CD4-positive, alpha-beta memory T cell (primary cell): ENCODE data around the gene LPAR3. TPM values are rescaled to one million over a fixed set of nuclear protein-coding genes. Genes with fewer than 3 reads are reported as not detected.

ENCODE experiments used
- CTCF ChIA-PET: fragments of 350-600 bp; sonication (Branson Sonifier 250); formaldehyde crosslinking; loops from one replicate; lab custom pipeline; 2021; ENCODE audit warnings: inconsistent platforms; ENCODE audit not compliant: partially characterized antibody; lab: Charles Lee
- POLR2A ChIA-PET: fragments of 350-600 bp; sonication (Branson Sonifier 250); formaldehyde crosslinking; loops from one replicate; lab custom pipeline; 2021; ENCODE audit not compliant: partially characterized antibody; lab: Charles Lee
- DNase-seq, 5 donors: peaks; one replicate each; pipeline versions ENCODE4 v3.0.0 to v3.0.0-alpha.2; 2020 to 2022; ENCODE audit warnings: mixed read lengths in 1 of 5
- H3K27ac ChIP-seq: one replicate; pipeline ENCODE4 v1.7.0; 2013; ENCODE audit warnings: low read depth, low read length
- H3K27me3 ChIP-seq: 2 replicates; pipeline ENCODE4 v1.7.0; 2013; ENCODE audit warnings: mild to moderate bottlenecking, low read length, moderate library complexity; ENCODE audit not compliant: insufficient read depth
- H3K36me3 ChIP-seq: 2 replicates; pipeline ENCODE4 v1.7.0; 2013; ENCODE audit warnings: mild to moderate bottlenecking, low read length, moderate library complexity; ENCODE audit not compliant: insufficient read depth
- H3K4me1 ChIP-seq: 2 replicates; pipeline ENCODE4 v1.7.0; 2013; ENCODE audit warnings: mild to moderate bottlenecking, low read length, moderate library complexity; ENCODE audit not compliant: insufficient read depth
- H3K4me3 ChIP-seq, 2 donors: one replicate each; pipeline ENCODE4 v1.7.0; 2013; ENCODE audit warnings: low read length in 2 of 2, mild to moderate bottlenecking in 1 of 2
- H3K9me3 ChIP-seq, 2 donors: one replicate each; pipeline ENCODE4 v1.7.0; 2013; ENCODE audit warnings: low read length in 2 of 2, control low read depth in 1 of 2; ENCODE audit not compliant: control insufficient read depth in 1 of 2
- H3K27ac Mint-ChIP-seq, 7 donors: one replicate each; pipeline ENCODE4 v1.8.0; 2020 to 2021; ENCODE audit warnings: mixed read lengths in 7 of 7, mild to moderate bottlenecking in 6 of 7, inconsistent platforms in 3 of 7, moderate library complexity in 3 of 7
- H3K27me3 Mint-ChIP-seq, 2 donors: one replicate each; pipeline ENCODE4 v1.8.0; 2020 to 2021; ENCODE audit warnings: mixed read lengths in 2 of 2
- H3K36me3 Mint-ChIP-seq, 2 donors: one replicate each; pipeline ENCODE4 v1.8.0; 2020 to 2021; ENCODE audit warnings: mixed read lengths in 2 of 2, inconsistent platforms in 1 of 2, mild to moderate bottlenecking in 1 of 2
- H3K4me1 Mint-ChIP-seq, 4 donors: one replicate each; pipeline ENCODE4 v1.8.0; 2020 to 2021; ENCODE audit warnings: mixed read lengths in 4 of 4, mild to moderate bottlenecking in 1 of 4
- H3K4me3 Mint-ChIP-seq, 8 donors: one replicate each; pipeline ENCODE4 v1.8.0; 2020 to 2021; ENCODE audit warnings: mixed read lengths in 8 of 8, mild to moderate bottlenecking in 7 of 8, moderate library complexity in 6 of 8, inconsistent platforms in 3 of 8
- H3K9me3 Mint-ChIP-seq, 8 donors: one replicate each; pipeline ENCODE4 v1.8.0; 2020 to 2021; ENCODE audit warnings: mixed read lengths in 8 of 8, mild to moderate bottlenecking in 5 of 8, inconsistent platforms in 3 of 8, moderate library complexity in 1 of 8
- intact Hi-C: fragments of 100-400 bp; cut with micrococcal nuclease; formaldehyde crosslinking; loops from one replicate; pipeline ENCODE4 v1.15.1; 2023
- polyA plus RNA-seq, 2 donors: library from polyadenylated mRNA; unstranded; fragments of 300-500 nt; fragmentation: Illumina TruSeq; gene quantifications; one replicate each; pipeline ENCODE4 v1.2.3, GENCODE V29; 2021
- total RNA-seq, 2 experiments: library from RNA; stranded (reverse); gene quantifications; one replicate each; pipeline ENCODE4 v1.2.3, GENCODE V29; 2021

LPAR3 gene
- total and polyA plus RNA-seq, 4 experiments from 2014 or later: 2.4 to 4.1 (median 3.1) TPM

GRCh38 chr1:84872696-84873355, 20.2 kb downstream of the LPAR3 start:
- no peaks in the 10 kb centered on the region for H3K9me3 ChIP-seq
- Mint-ChIP-seq H3K27ac (no peak overlapping the region), H3K4me1 (peaks cover 1 to 17% (median 8%) of the 10 kb centered on the region in 4 donors), H3K36me3 (no peaks in the 10 kb centered on the region), H3K27me3 (no peaks in the 10 kb centered on the region), H3K9me3 (no peaks in the 10 kb centered on the region), H3K4me3 (no peak overlapping the region)
- intact Hi-C loops: no loop called here
- H3K27me3 ChIP-seq: no peaks in the 10 kb centered on the region
- ChIA-PET POLR2A (no interaction called here), CTCF (no interaction called here)
- no peak for DNase-seq
- no peak overlapping the region for H3K27ac ChIP-seq
- no peaks in the 10 kb centered on the region for H3K36me3 ChIP-seq
- H3K4me3 ChIP-seq: no peak overlapping the region
- H3K4me1 ChIP-seq: peaks cover 6% of the 10 kb centered on the region

GRCh38 chr1:84871181-84871580, 21.8 kb downstream of the LPAR3 start:
- Histone ChIP-seq H3K27ac (no peak overlapping the region), H3K4me3 (no peak overlapping the region), H3K36me3 (no peaks in the 10 kb centered on the region), H3K4me1 (peaks cover 6% of the 10 kb centered on the region), H3K27me3 (no peaks in the 10 kb centered on the region), H3K9me3 (no peaks in the 10 kb centered on the region)
- Mint-ChIP-seq H3K27me3 (no peaks in the 10 kb centered on the region), H3K9me3 (no peaks in the 10 kb centered on the region), H3K4me1 (peaks cover 0 to 6% (median 2%) of the 10 kb centered on the region in 4 donors), H3K36me3 (no peaks in the 10 kb centered on the region), H3K27ac (no peak overlapping the region), H3K4me3 (peak overlapping the region in 1 of 8 donors; percentile 21)
- CTCF ChIA-PET: interaction anchor here (1.3 kb wide), 1 partner anchor 73 kb away, joined by 3 read pairs; no protein-coding TSS in a partner anchor
- intact Hi-C loops: no loop called here
- POLR2A ChIA-PET: no interaction called here
- no peak for DNase-seq

GRCh38 chr1:84870591-84870990, 22.4 kb downstream of the LPAR3 start:
- ChIA-PET POLR2A (no interaction called here), CTCF (interaction anchor here (1.3 kb wide), 1 partner anchor 74 kb away, joined by 3 read pairs; no protein-coding TSS in a partner anchor)
- Histone ChIP-seq H3K4me1 (no peaks in the 10 kb centered on the region), H3K9me3 (no peaks in the 10 kb centered on the region), H3K27ac (no peak overlapping the region), H3K27me3 (no peaks in the 10 kb centered on the region), H3K4me3 (no peak overlapping the region), H3K36me3 (no peaks in the 10 kb centered on the region)
- H3K9me3 Mint-ChIP-seq: no peaks in the 10 kb centered on the region
- no peaks in the 10 kb centered on the region for H3K36me3 Mint-ChIP-seq
- intact Hi-C loops: no loop called here
- H3K27ac Mint-ChIP-seq: no peak overlapping the region
- no peak overlapping the region for H3K4me3 Mint-ChIP-seq
- peaks cover 0 to under 1% (median 0%) of the 10 kb centered on the region in 4 donors for H3K4me1 Mint-ChIP-seq
- no peak for DNase-seq
- H3K27me3 Mint-ChIP-seq: no peaks in the 10 kb centered on the region

- Histone ChIP-seq H3K9me3 (no peaks in the 10 kb centered on the region), H3K36me3 (no peaks in the 10 kb centered on the region), H3K4me3 (no peak overlapping the region), H3K27me3 (no peaks in the 10 kb centered on the region), H3K4me1 (no peaks in the 10 kb centered on the region), H3K27ac (no peak overlapping the region)
- peaks cover 0 to 5% (median 2%) of the 10 kb centered on the region in 4 donors for H3K4me1 Mint-ChIP-seq
- H3K27ac Mint-ChIP-seq: no peak overlapping the region
- peaks cover 0 to 4% of the 10 kb centered on the region in 2 donors for H3K36me3 Mint-ChIP-seq
- CTCF ChIA-PET: no interaction called here
- no peaks in the 10 kb centered on the region for H3K9me3 Mint-ChIP-seq
- no peak overlapping the region for H3K4me3 Mint-ChIP-seq
- POLR2A ChIA-PET: no interaction called here
- intact Hi-C loops: no loop called here
- no peak for DNase-seq
- no peaks in the 10 kb centered on the region for H3K27me3 Mint-ChIP-seq
Measured at GRCh38 chr1:84869720-84870119, 23.3 kb downstream of the LPAR3 start.

- CTCF ChIA-PET: no interaction called here
- POLR2A ChIA-PET: interaction anchor here (0.7 to 1.0 kb wide), 2 partner anchors 289 to 401 kb away, joined by 3 read pairs; partner anchors contain the start of gene CTBS
- Mint-ChIP-seq H3K9me3 (no peaks in the 10 kb centered on the region), H3K4me1 (peaks cover 28 to 57% (median 43%) of the 10 kb centered on the region in 4 donors), H3K36me3 (peaks cover 0 to 4% of the 10 kb centered on the region in 2 donors), H3K4me3 (peak overlapping the region; percentile 75 to 89 (median 82)), H3K27ac (peak overlapping the region; percentile 79 to 94 (median 91)), H3K27me3 (peaks cover 0 to 1% of the 10 kb centered on the region in 2 donors)
- no peaks in the 10 kb centered on the region for H3K36me3 ChIP-seq
- peak overlapping the region; percentile 40 for H3K27ac ChIP-seq
- intact Hi-C loops: loop anchor here (1.0 to 5.0 kb wide), 2 partner anchors 9 to 81 kb away; no protein-coding TSS in a partner anchor
- H3K4me3 ChIP-seq: peak overlapping the region in 1 of 2 donors; percentile 23
- no peaks in the 10 kb centered on the region for H3K9me3 ChIP-seq
- no peaks in the 10 kb centered on the region for H3K27me3 ChIP-seq
- DNase-seq: peak; percentile 66 to 78 (median 76)
- peaks cover 33% of the 10 kb centered on the region for H3K4me1 ChIP-seq
Measured at GRCh38 chr1:84862810-84863251, 30.2 kb downstream of the LPAR3 start.

- Mint-ChIP-seq H3K4me1 (peaks cover 28 to 57% (median 43%) of the 10 kb centered on the region in 4 donors), H3K9me3 (no peaks in the 10 kb centered on the region), H3K4me3 (peak overlapping the region in 7 of 8 donors; percentile 3 to 85 (median 57)), H3K27ac (peak overlapping the region in 5 of 7 donors; percentile 14 to 94 (median 89)), H3K27me3 (peaks cover 0 to 1% of the 10 kb centered on the region in 2 donors), H3K36me3 (peaks cover 0 to 4% of the 10 kb centered on the region in 2 donors)
- Histone ChIP-seq H3K9me3 (no peaks in the 10 kb centered on the region), H3K4me3 (no peak overlapping the region), H3K27me3 (no peaks in the 10 kb centered on the region), H3K4me1 (peaks cover 33% of the 10 kb centered on the region), H3K36me3 (no peaks in the 10 kb centered on the region), H3K27ac (peak overlapping the region; percentile 40)
- intact Hi-C loops: loop anchor here (1.0 to 5.0 kb wide), 2 partner anchors 8 to 80 kb away; no protein-coding TSS in a partner anchor
- CTCF ChIA-PET: no interaction called here
- no peak for DNase-seq
- POLR2A ChIA-PET: interaction anchor here (0.7 to 1.0 kb wide), 2 partner anchors 29 to 288 kb away, joined by 3 read pairs; partner anchors contain the start of gene CTBS
Measured at GRCh38 chr1:84861988-84862644, 30.9 kb downstream of the LPAR3 start.

GRCh38 chr1:84861516-84861915, 31.5 kb downstream of the LPAR3 start:
- Histone ChIP-seq H3K36me3 (no peaks in the 10 kb centered on the region), H3K9me3 (no peaks in the 10 kb centered on the region), H3K4me3 (no peak overlapping the region), H3K27ac (no peak overlapping the region), H3K4me1 (peaks cover 33% of the 10 kb centered on the region), H3K27me3 (no peaks in the 10 kb centered on the region)
- CTCF ChIA-PET: interaction anchor here (1.4 kb wide), 1 partner anchor 75 kb away, joined by 3 read pairs; no protein-coding TSS in a partner anchor
- peaks cover 0 to 1% of the 10 kb centered on the region in 2 donors for H3K27me3 Mint-ChIP-seq
- peak overlapping the region in 6 of 7 donors; percentile 3 to 86 (median 40) for H3K27ac Mint-ChIP-seq
- peak overlapping the region in 5 of 8 donors; percentile 1 to 57 (median 3) for H3K4me3 Mint-ChIP-seq
- no peak for DNase-seq
- intact Hi-C loops: loop anchor here (5.0 kb wide), 1 partner anchor 79 kb away; no protein-coding TSS in a partner anchor
- H3K36me3 Mint-ChIP-seq: peaks cover 0 to 4% of the 10 kb centered on the region in 2 donors
- H3K9me3 Mint-ChIP-seq: no peaks in the 10 kb centered on the region
- POLR2A ChIA-PET: interaction anchor here (0.7 kb wide), 1 partner anchor 29 kb away, joined by 3 read pairs; no protein-coding TSS in a partner anchor
- H3K4me1 Mint-ChIP-seq: peaks cover 28 to 57% (median 43%) of the 10 kb centered on the region in 4 donors
